Neural cell (in vitro differentiated cells): ENCODE results near the gene ZNRD2. TPM values are rescaled to one million over a fixed set of nuclear protein-coding genes. Genes with fewer than 3 reads are reported as not detected.

ENCODE experiments used
- H2AFZ ChIP-seq: fragments of 200-600, 300-800 bp; sonication (generic), shearing (Covaris generic); 2 replicates; pipeline ENCODE4 v1.6.0; 2014; ENCODE audit warnings: low read depth, mild to moderate bottlenecking, antibody characterized with exemption, low read length, moderate library complexity
- H3F3A ChIP-seq: fragments of 200-600 bp; shearing (Covaris generic); 2 replicates; pipeline ENCODE4 v1.6.1; 2016; ENCODE audit warnings: mild to moderate bottlenecking, moderate library complexity, mixed read lengths, antibody characterized with exemption, low read length; ENCODE audit not compliant: insufficient read depth, poor library complexity, severe bottlenecking
- H3K27ac ChIP-seq: fragments of 200-600, 300-800 bp; sonication (generic), shearing (Covaris generic); 2 replicates; pipeline ENCODE4 v1.5.1; 2014; ENCODE audit warnings: mild to moderate bottlenecking, low read length, moderate library complexity
- H3K27me3 ChIP-seq: fragments of 300-800, 200-600 bp; sonication (generic), shearing (Covaris generic); 2 replicates; pipeline ENCODE4 v1.6.0; 2014; ENCODE audit warnings: mild to moderate bottlenecking, low read depth, low read length, moderate library complexity; ENCODE audit not compliant: insufficient read depth
- H3K36me3 ChIP-seq: fragments of 300-800, 200-600 bp; sonication (generic), shearing (Covaris generic); 2 replicates; pipeline ENCODE4 v1.5.1; 2014; ENCODE audit warnings: mild to moderate bottlenecking, antibody characterized with exemption, low read length, moderate library complexity; ENCODE audit not compliant: insufficient read depth
- H3K4me2 ChIP-seq: fragments of 300-800, 200-600 bp; sonication (generic), shearing (Covaris generic); 2 replicates; pipeline ENCODE4 v1.6.0; 2014; ENCODE audit warnings: mild to moderate bottlenecking, low read length
- H3K4me3 ChIP-seq: fragments of 300-800, 200-600 bp; sonication (generic), shearing (Covaris generic); 2 replicates; pipeline ENCODE4 v1.5.1; 2014; ENCODE audit warnings: mild to moderate bottlenecking, low read length, moderate library complexity
- H3K79me2 ChIP-seq: fragments of 200-600 bp; shearing (Covaris generic); replicated peaks from 2 replicates; pipeline ENCODE4 v1.6.0; 2014; ENCODE audit warnings: mild to moderate bottlenecking, low read length, moderate library complexity; ENCODE audit not compliant: insufficient read depth
- H3K9ac ChIP-seq: fragments of 300-800, 200-600 bp; sonication (generic), shearing (Covaris generic); 2 replicates; pipeline ENCODE4 v1.6.1; 2016; ENCODE audit warnings: mild to moderate bottlenecking, low read length, mixed read lengths
- H3K9me2 ChIP-seq: fragments of 200-600 bp; shearing (Covaris generic); 2 replicates; pipeline ENCODE4 v1.6.1; 2016; ENCODE audit warnings: mild to moderate bottlenecking, low read length, mixed read lengths; ENCODE audit not compliant: insufficient read depth
- H3K9me3 ChIP-seq: fragments of 200-600, 300-800 bp; sonication (generic), shearing (Covaris generic); 2 replicates; pipeline ENCODE4 v1.6.1; 2016; ENCODE audit warnings: mild to moderate bottlenecking, mixed run types, low read length, moderate library complexity, mixed read lengths
- H4K20me1 ChIP-seq: fragments of 200-600 bp; shearing (Covaris generic); 2 replicates; pipeline ENCODE4 v1.6.1; 2016; ENCODE audit warnings: mild to moderate bottlenecking, mixed run types; ENCODE audit not compliant: insufficient read depth
- EP300 ChIP-seq: fragments of 450-650 bp; conservative IDR thresholded peaks from 2 replicates; pipeline ENCODE4 v1.6.1; 2014; ENCODE audit warnings: antibody characterized with exemption, mild to moderate bottlenecking, moderate library complexity; ENCODE audit not compliant: poor library complexity, severe bottlenecking
- EZH2 ChIP-seq: fragments of 200-600, 300-800 bp; shearing (Covaris generic), sonication (generic); IDR thresholded peaks from 2 replicates; pipeline ENCODE4 v1.6.1; 2014; ENCODE audit warnings: antibody characterized with exemption, low read length, borderline replicate concordance, mild to moderate bottlenecking; ENCODE audit not compliant: insufficient read depth, poor library complexity, severe bottlenecking
- MXI1 ChIP-seq: fragments of 450-650 bp; conservative IDR thresholded peaks from 2 replicates; pipeline ENCODE4 v1.6.1; 2014; ENCODE audit warnings: antibody characterized with exemption, mild to moderate bottlenecking; ENCODE audit not compliant: poor library complexity, severe bottlenecking
- POLR2AphosphoS5 ChIP-seq: IDR thresholded peaks from 2 replicates; pipeline ENCODE4 v1.6.1; 2012
- RAD21 ChIP-seq: fragments of 450-650 bp; conservative IDR thresholded peaks from 2 replicates; pipeline ENCODE4 v1.6.1; 2014; ENCODE audit warnings: antibody characterized with exemption, mild to moderate bottlenecking, moderate library complexity
- SMC3 ChIP-seq: fragments of 450-650 bp; conservative IDR thresholded peaks from 2 replicates; pipeline ENCODE4 v1.6.1; 2014; ENCODE audit warnings: antibody characterized with exemption, mild to moderate bottlenecking, moderate library complexity; ENCODE audit not compliant: poor library complexity
- TAF1 ChIP-seq: IDR thresholded peaks from 2 replicates; pipeline ENCODE4 v1.6.1; 2012; ENCODE audit warnings: low read depth
- polyA plus RNA-seq: library from polyadenylated mRNA; depleted of rRNA; stranded (reverse); fragments of >200 nt; gene quantifications from 2 replicates; pipeline ENCODE4 v1.2.3, GENCODE V29; 2014
- TF ChIP-seq, protein P1 (sequence below): fragments of 450-650 bp; IDR thresholded peaks from 2 replicates; pipeline ENCODE4 v1.5.1; 2014; ENCODE audit warnings: antibody characterized with exemption, mild to moderate bottlenecking, moderate library complexity; ENCODE audit not compliant: poor library complexity, severe bottlenecking
- TF ChIP-seq, protein P2 (sequence below): IDR thresholded peaks from 2 replicates; pipeline ENCODE4 v1.6.1; 2012; ENCODE audit warnings: borderline replicate concordance

ZNRD2 gene
- polyA plus RNA-seq, 1 donor from 2014 or later: 36.2 TPM

DNA sequence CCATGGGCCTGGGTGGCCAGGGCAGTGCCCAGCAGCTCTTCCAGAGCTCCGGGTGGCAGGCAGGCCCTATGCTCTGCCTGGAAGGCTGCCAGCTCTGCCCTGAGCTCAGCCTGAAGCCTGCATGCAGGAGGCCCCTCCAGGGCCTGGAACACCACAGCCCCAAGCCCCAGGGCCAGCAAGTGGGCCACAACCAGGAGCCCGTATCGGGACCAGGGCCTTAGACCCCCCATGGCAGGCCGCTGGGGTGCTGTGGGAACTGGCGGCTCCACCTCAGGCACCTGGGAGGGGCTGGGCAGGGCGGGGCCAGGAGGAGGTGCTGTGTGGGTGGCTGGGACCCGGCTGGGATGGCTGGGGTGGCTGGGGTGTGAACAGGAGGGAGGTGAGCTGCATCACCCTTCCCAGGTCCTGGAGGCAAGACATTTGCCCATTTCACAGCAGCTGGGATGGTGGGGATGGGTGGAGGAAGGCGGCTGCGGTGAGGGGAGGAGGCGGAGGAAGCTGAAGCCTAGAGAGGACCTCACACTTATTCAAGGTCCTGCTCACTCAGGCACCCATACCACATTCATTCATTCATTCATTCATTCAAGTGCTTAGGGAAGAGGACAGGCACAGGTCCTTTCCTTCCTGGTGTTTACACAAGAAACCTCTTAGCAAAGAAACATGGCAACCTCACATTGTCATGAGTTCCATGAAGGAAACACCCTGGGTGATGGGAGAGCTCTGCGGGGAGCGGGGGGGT lies 25.4 kb downstream of the ZNRD2 start, which contains the start of gene KCNK7:
Gene KCNK7, minus strand, starts transcription at position 258 of the 739 bp plus-strand sequence. Its CDS starts 28 bp downstream, at position 230.
- no peak within 1 kb of the TSS for H3K4me2 ChIP-seq
- no peaks in the 10 kb centered on the region for H3K36me3 ChIP-seq
- H4K20me1 ChIP-seq: no peaks in the 10 kb centered on the region
- no peaks in the 10 kb centered on the region for H3K9me2 ChIP-seq
- no peak for TF ChIP-seq MXI1
- H3K9ac ChIP-seq: no peak within 1 kb of the TSS
- H3K4me3 ChIP-seq: no peak within 1 kb of the TSS
- H3F3A ChIP-seq: no peaks in the 10 kb centered on the region
- no peaks in the 10 kb centered on the region for H3K79me2 ChIP-seq
- peaks cover 25% of the 10 kb centered on the region for H3K27me3 ChIP-seq
- no peaks in the 10 kb centered on the region for H3K9me3 ChIP-seq
- H2AFZ ChIP-seq: no peak within 1 kb of the TSS
- H3K27ac ChIP-seq: no peak within 1 kb of the TSS

DNA sequence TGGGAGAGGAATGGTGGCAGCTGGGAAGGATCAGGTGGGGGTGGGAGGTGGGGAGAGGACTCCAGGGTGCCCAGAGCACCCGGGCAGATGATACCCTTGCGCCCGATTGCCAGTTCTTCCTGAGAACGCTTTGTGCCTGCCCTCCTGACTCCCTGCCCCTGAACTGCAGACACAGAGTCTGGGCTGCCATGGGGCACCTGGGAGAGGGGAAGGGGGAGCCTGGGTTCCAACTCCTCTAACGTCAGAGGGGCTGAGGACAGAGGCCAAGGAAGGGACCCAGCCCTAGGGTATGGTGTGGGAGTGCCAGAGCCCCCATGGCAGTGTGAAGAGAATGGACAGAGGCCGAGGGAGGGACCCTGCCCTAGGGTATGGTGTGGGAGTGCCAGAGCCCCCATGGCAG lies 26.2 kb downstream of the ZNRD2 start:
- Histone ChIP-seq H3K9me3 (no peaks in the 10 kb centered on the region), H3F3A (no peaks in the 10 kb centered on the region), H4K20me1 (no peaks in the 10 kb centered on the region), H3K27ac (no peak overlapping the region), H3K27me3 (peaks cover 20% of the 10 kb centered on the region), H3K36me3 (no peaks in the 10 kb centered on the region), H3K79me2 (no peaks in the 10 kb centered on the region), H3K9ac (no peak overlapping the region), H3K4me2 (no peak overlapping the region), H3K4me3 (no peak overlapping the region), H2AFZ (no peak overlapping the region), H3K9me2 (no peaks in the 10 kb centered on the region)
- TF ChIP-seq, protein P1, sequence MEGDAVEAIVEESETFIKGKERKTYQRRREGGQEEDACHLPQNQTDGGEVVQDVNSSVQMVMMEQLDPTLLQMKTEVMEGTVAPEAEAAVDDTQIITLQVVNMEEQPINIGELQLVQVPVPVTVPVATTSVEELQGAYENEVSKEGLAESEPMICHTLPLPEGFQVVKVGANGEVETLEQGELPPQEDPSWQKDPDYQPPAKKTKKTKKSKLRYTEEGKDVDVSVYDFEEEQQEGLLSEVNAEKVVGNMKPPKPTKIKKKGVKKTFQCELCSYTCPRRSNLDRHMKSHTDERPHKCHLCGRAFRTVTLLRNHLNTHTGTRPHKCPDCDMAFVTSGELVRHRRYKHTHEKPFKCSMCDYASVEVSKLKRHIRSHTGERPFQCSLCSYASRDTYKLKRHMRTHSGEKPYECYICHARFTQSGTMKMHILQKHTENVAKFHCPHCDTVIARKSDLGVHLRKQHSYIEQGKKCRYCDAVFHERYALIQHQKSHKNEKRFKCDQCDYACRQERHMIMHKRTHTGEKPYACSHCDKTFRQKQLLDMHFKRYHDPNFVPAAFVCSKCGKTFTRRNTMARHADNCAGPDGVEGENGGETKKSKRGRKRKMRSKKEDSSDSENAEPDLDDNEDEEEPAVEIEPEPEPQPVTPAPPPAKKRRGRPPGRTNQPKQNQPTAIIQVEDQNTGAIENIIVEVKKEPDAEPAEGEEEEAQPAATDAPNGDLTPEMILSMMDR: no peak
- TF ChIP-seq, protein P2, sequence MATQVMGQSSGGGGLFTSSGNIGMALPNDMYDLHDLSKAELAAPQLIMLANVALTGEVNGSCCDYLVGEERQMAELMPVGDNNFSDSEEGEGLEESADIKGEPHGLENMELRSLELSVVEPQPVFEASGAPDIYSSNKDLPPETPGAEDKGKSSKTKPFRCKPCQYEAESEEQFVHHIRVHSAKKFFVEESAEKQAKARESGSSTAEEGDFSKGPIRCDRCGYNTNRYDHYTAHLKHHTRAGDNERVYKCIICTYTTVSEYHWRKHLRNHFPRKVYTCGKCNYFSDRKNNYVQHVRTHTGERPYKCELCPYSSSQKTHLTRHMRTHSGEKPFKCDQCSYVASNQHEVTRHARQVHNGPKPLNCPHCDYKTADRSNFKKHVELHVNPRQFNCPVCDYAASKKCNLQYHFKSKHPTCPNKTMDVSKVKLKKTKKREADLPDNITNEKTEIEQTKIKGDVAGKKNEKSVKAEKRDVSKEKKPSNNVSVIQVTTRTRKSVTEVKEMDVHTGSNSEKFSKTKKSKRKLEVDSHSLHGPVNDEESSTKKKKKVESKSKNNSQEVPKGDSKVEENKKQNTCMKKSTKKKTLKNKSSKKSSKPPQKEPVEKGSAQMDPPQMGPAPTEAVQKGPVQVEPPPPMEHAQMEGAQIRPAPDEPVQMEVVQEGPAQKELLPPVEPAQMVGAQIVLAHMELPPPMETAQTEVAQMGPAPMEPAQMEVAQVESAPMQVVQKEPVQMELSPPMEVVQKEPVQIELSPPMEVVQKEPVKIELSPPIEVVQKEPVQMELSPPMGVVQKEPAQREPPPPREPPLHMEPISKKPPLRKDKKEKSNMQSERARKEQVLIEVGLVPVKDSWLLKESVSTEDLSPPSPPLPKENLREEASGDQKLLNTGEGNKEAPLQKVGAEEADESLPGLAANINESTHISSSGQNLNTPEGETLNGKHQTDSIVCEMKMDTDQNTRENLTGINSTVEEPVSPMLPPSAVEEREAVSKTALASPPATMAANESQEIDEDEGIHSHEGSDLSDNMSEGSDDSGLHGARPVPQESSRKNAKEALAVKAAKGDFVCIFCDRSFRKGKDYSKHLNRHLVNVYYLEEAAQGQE: no peak
- TF ChIP-seq MXI1 (no peak), SMC3 (no peak), EP300 (no peak), EZH2 (no peak), POLR2AphosphoS5 (no peak), RAD21 (no peak), TAF1 (no peak)
